GM12891 (cell line): ENCODE data around the gene CTNNA2.

Experiments
- POLR2A ChIP-seq: IDR thresholded peaks from 2 replicates; pipeline ENCODE4 v1.6.1; 2011; ENCODE audit warnings: low read depth, low read length, control low read depth
- SPI1 ChIP-seq: IDR thresholded peaks from 2 replicates; pipeline ENCODE4 v1.6.1; 2011; ENCODE audit warnings: low read depth, low read length, control low read depth

- TF ChIP-seq SPI1, result no peak
- no peak for TF ChIP-seq POLR2A
These were observed 609.8 kb downstream of the CTNNA2 start for GRCh38 chr2:80122675-80123074.
